HG03565 (cell line): ENCODE results near the gene DMAC2.
"Not testable (repeated sequence)": the region's sequence is repeated elsewhere in the genome, so short reads cannot be mapped to it uniquely, and the experiment has no call there.

ENCODE experiments used
- ATAC-seq: cut with Tn5 transposase; IDR thresholded peaks from one replicate; pipeline ENCODE4 v1.9.1; 2021; ENCODE audit warnings: mild to moderate bottlenecking, moderate library complexity; ENCODE audit not compliant: unreplicated experiment

The DMAC2 gene

GRCh38 chr19:41424335-41425173 lies 15.2 kb downstream of the DMAC2 start:
- no peak for ATAC-seq

GRCh38 chr19:41422955-41423354 lies 16.8 kb downstream of the DMAC2 start:
- no peak for ATAC-seq

GRCh38 chr19:41422456-41422855 lies 17.3 kb downstream of the DMAC2 start:
- no peak for ATAC-seq

- no peak for ATAC-seq
Measured at GRCh38 chr19:41421973-41422372, 17.7 kb downstream of the DMAC2 start.

- ATAC-seq: no peak
Measured at GRCh38 chr19:41421314-41421713, 18.4 kb downstream of the DMAC2 start.

GRCh38 chr19:41420101-41420880 lies 19.4 kb downstream of the DMAC2 start:
- no peak for ATAC-seq

GRCh38 chr19:41416194-41416674 lies 23.5 kb downstream of the DMAC2 start:
- no peak for ATAC-seq

GRCh38 chr19:41415154-41415571 lies 24.5 kb downstream of the DMAC2 start:
- no peak for ATAC-seq

GRCh38 chr19:41414461-41414860 lies 25.3 kb downstream of the DMAC2 start:
- ATAC-seq: no peak

- no peak for ATAC-seq
Measured at GRCh38 chr19:41413947-41414346, 25.8 kb downstream of the DMAC2 start.

GRCh38 chr19:41412953-41413352 lies 26.8 kb downstream of the DMAC2 start:
- ATAC-seq: no peak

- ATAC-seq: no peak
Measured at GRCh38 chr19:41411968-41412265, 27.8 kb downstream of the DMAC2 start.

GRCh38 chr19:41411100-41411967 lies 28.4 kb downstream of the DMAC2 start:
- no peak for ATAC-seq

- ATAC-seq: no peak
Measured at GRCh38 chr19:41410336-41411054, 29.2 kb downstream of the DMAC2 start.

- no peak for ATAC-seq
Measured at GRCh38 chr19:41409288-41409687, 30.4 kb downstream of the DMAC2 start.

GRCh38 chr19:41408846-41409245 lies 30.9 kb downstream of the DMAC2 start:
- not testable (repeated sequence) for ATAC-seq

- ATAC-seq: no peak
Measured at GRCh38 chr19:41408256-41408655, 31.5 kb downstream of the DMAC2 start.

- no peak for ATAC-seq
Measured at GRCh38 chr19:41407271-41407670, 32.4 kb downstream of the DMAC2 start.

- no peak for ATAC-seq
Measured at GRCh38 chr19:41405776-41406175, 33.9 kb downstream of the DMAC2 start.

- ATAC-seq: no peak
Measured at GRCh38 chr19:41403181-41403970, 36.3 kb downstream of the DMAC2 start.
